Right cardiac atrium (tissue), 5 donors: ENCODE measurements around the gene ZNF569. TPM values are rescaled to one million over a fixed set of nuclear protein-coding genes. Genes with fewer than 3 reads are reported as not detected.

ENCODE experiments used
- ATAC-seq, 2 donors: fragments of 200-7000 bp; cut with Tn5 transposase; one replicate each; pipeline versions ENCODE4 v1.8.0 to v1.9.1; 2020; ENCODE audit warnings: moderate library complexity in 2 of 2, mild to moderate bottlenecking in 1 of 2
- DNase-seq, 3 donors: peaks; one replicate each; pipeline ENCODE4 v3.0.0-alpha.2; 2020
- H3K27ac ChIP-seq: one replicate; pipeline ENCODE4 v1.5.1; 2013; ENCODE audit warnings: mild to moderate bottlenecking, low read length, control low read depth, moderate library complexity
- H3K27me3 ChIP-seq: one replicate; pipeline ENCODE4 v1.6.1; 2013; ENCODE audit not compliant: control insufficient read depth, insufficient read depth
- H3K4me1 ChIP-seq: one replicate; pipeline ENCODE4 v1.6.1; 2013; ENCODE audit warnings: low read length; ENCODE audit not compliant: control insufficient read depth, insufficient read depth
- H3K4me3 ChIP-seq: one replicate; pipeline ENCODE4 v1.5.1; 2013; ENCODE audit warnings: low read length, control low read depth
- H3K9me3 ChIP-seq: one replicate; pipeline ENCODE4 v1.6.1; 2013; ENCODE audit warnings: low read length; ENCODE audit not compliant: control insufficient read depth
- WGBS: extraction: QIAGEN DNeasy Blood & Tissue Kit; methylation state at CpG from one replicate; pipeline ENCODE4 v1.1.7; 2013; 5-methylcytosine and 5-hydroxymethylcytosine counted together
- intact Hi-C, 4 donors: fragments of 100-400 bp; cut with DNase I; formaldehyde crosslinking; loops; one replicate each; pipeline versions ENCODE4 v1.11.0 to v1.14.0; 2022 to 2023
- long read RNA-seq, 4 donors: library from polyadenylated mRNA; unstranded; transcript quantifications; one replicate each; pipeline ENCODE4 v2.0.0, GENCODE V29; 2020 to 2021
- polyA plus RNA-seq: library from polyadenylated mRNA; stranded (reverse); fragments of 200-250 nt; gene quantifications from one replicate; pipeline ENCODE4 v1.2.3, GENCODE V29; 2013
- total RNA-seq, 4 donors: library from RNA; stranded (reverse); fragmentation: NEBNext Ultra II Directional; extraction: Animal tissue kit (Norgen Biotek cat#: 25700); gene quantifications; one replicate each; pipeline ENCODE4 v1.2.1, GENCODE V29; 2021
- donor health status: healthy with polysubstance abuse.
- donor health status: DM: no; HTN: yes; CAD: no.
- donor health status: DM: no; HTN: no; CAD: no.
- donor health status: DM: no; HTN: yes; CAD: no; lungs with severe emphysema.
- donor health status: DM: yes; HTN: yes; CAD: no.

ZNF569 gene
- total RNA-seq (1 to 10 TPM; 4.7 to 7.9 (median 6.6) TPM), polyA plus RNA-seq (3.5 TPM)
- long read RNA-seq, donor 1, full-length matches to known transcripts = 9 of 14 reads
- long read RNA-seq, donor 1, partial matches to known transcripts = 0 of 14 reads
- long read RNA-seq, donor 1, other reads (novel, unspliced or antisense) = 5 of 14 reads
- long read RNA-seq, donor 2, full-length matches to known transcripts = 2 of 6 reads
- long read RNA-seq, donor 2, partial matches to known transcripts = 0 of 6 reads
- long read RNA-seq, donor 2, other reads (novel, unspliced or antisense) = 4 of 6 reads
- long read RNA-seq, donor 3, full-length matches to known transcripts = 15 of 31 reads
- long read RNA-seq, donor 3, partial matches to known transcripts = 3 of 31 reads
- long read RNA-seq, donor 3, other reads (novel, unspliced or antisense) = 13 of 31 reads
- long read RNA-seq, donor 4, partial matches to known transcripts = 0 of 3 reads
- long read RNA-seq, donor 4, other reads (novel, unspliced or antisense) = 3 of 3 reads

GRCh38 chr19:37466798-37467607 is at the start of gene ZNF569:
Gene ZNF569, minus strand, starts transcription at chr19:37467444. Its CDS starts 22,523 bp downstream, at chr19:37444921.
- no peaks in the 10 kb centered on the region for H3K9me3 ChIP-seq

GRCh38 chr19:37513397-37513796 is 46.2 kb upstream of the ZNF569 start:
- Histone ChIP-seq H3K9me3 (no peaks in the 10 kb centered on the region), H3K4me3 (no peak overlapping the region), H3K4me1 (no peaks in the 10 kb centered on the region), H3K27ac (no peak overlapping the region), H3K27me3 (no peaks in the 10 kb centered on the region)
- DNase-seq (no peak), ATAC-seq (no peak)
- 48% methylated on average over 2 of the region's 2 CpGs for WGBS
- intact Hi-C loops = no loop called here

More at GRCh38 chr19:37466798-37467607, at the start of gene ZNF569:
- peak within 1 kb of the TSS; percentile 77 for H3K4me3 ChIP-seq
- peak; percentile 90 to 96 (median 94) for DNase-seq
- no peaks in the 10 kb centered on the region for H3K27me3 ChIP-seq
- intact Hi-C loops = loop anchor here in 1 of 4 donors (5.0 kb wide), 1 partner anchor 40 kb away; the partner anchor contains the start of gene ZNF793
- under 1% methylated on average over 62 of the region's 62 CpGs for WGBS
- H3K4me1 ChIP-seq = no peaks in the 10 kb centered on the region
- peak; percentile 88 to 89 for ATAC-seq
- H3K27ac ChIP-seq = peak within 1 kb of the TSS; percentile 95

GRCh38 chr19:37511821-37512220 is 44.6 kb upstream of the ZNF569 start:
- Histone ChIP-seq H3K27me3 (no peaks in the 10 kb centered on the region), H3K27ac (no peak overlapping the region), H3K9me3 (no peaks in the 10 kb centered on the region), H3K4me1 (no peaks in the 10 kb centered on the region), H3K4me3 (no peak overlapping the region)
- WGBS = 95% methylated on average over 3 of the region's 3 CpGs
- ATAC-seq = no peak
- intact Hi-C loops = no loop called here
- no peak for DNase-seq

GRCh38 chr19:37511186-37511585 is 43.9 kb upstream of the ZNF569 start:
- Histone ChIP-seq H3K27ac (no peak overlapping the region), H3K4me1 (no peaks in the 10 kb centered on the region), H3K27me3 (no peaks in the 10 kb centered on the region), H3K9me3 (no peaks in the 10 kb centered on the region), H3K4me3 (no peak overlapping the region)
- DNase-seq (no peak), ATAC-seq (no peak)
- WGBS = 96% methylated on average over 3 of the region's 3 CpGs
- intact Hi-C loops = no loop called here

GRCh38 chr19:37507167-37507464 is 39.9 kb upstream of the ZNF569 start:
- Histone ChIP-seq H3K9me3 (no peaks in the 10 kb centered on the region), H3K4me1 (no peaks in the 10 kb centered on the region), H3K27ac (peak overlapping the region; percentile 100), H3K27me3 (no peaks in the 10 kb centered on the region), H3K4me3 (peak overlapping the region; percentile 91)
- DNase-seq (no peak), ATAC-seq (no peak)
- WGBS = 3% methylated on average over 9 of the region's 9 CpGs
- intact Hi-C loops = loop anchor here in 1 of 4 donors (5.0 kb wide), 1 partner anchor 40 kb away; the partner anchor contains the start of genes ZNF569 and ZNF570

- intact Hi-C loops = loop anchor here in 1 of 4 donors (5.0 kb wide), 1 partner anchor 39 kb away; the partner anchor contains the start of genes ZNF569 and ZNF570
- under 1% methylated on average over 40 of the region's 40 CpGs for WGBS
- ATAC-seq = peak; percentile 93 to 94
- Histone ChIP-seq H3K4me1 (no peaks in the 10 kb centered on the region), H3K27me3 (no peaks in the 10 kb centered on the region), H3K4me3 (peak within 1 kb of the TSS; percentile 91), H3K9me3 (no peaks in the 10 kb centered on the region), H3K27ac (peak within 1 kb of the TSS; percentile 100)
- peak; percentile 79 to 94 (median 93) for DNase-seq
These were observed 39.3 kb upstream of the ZNF569 start, which contains the start of gene ZNF793 for GRCh38 chr19:37506387-37507166. Gene ZNF793, plus strand, starts transcription at chr19:37506939. Its CDS starts 16,501 bp downstream, at chr19:37523440.

GRCh38 chr19:37505958-37506386 is 38.7 kb upstream of the ZNF569 start:
- H3K4me3 ChIP-seq = peak overlapping the region; percentile 91
- intact Hi-C loops = loop anchor here in 1 of 4 donors (5.0 kb wide), 1 partner anchor 39 kb away; the partner anchor contains the start of genes ZNF569 and ZNF570
- peak in 1 of 3 donors; percentile 87 for DNase-seq
- peak overlapping the region; percentile 100 for H3K27ac ChIP-seq
- H3K4me1 ChIP-seq = no peaks in the 10 kb centered on the region
- peak; percentile 20 to 33 for ATAC-seq
- H3K9me3 ChIP-seq = no peaks in the 10 kb centered on the region
- no peaks in the 10 kb centered on the region for H3K27me3 ChIP-seq
- 4% methylated on average over 12 of the region's 12 CpGs for WGBS

- H3K4me3 ChIP-seq = no peak overlapping the region
- no peak for ATAC-seq
- WGBS = 72% methylated on average over 3 of the region's 3 CpGs
- no peak overlapping the region for H3K27ac ChIP-seq
- no peaks in the 10 kb centered on the region for H3K27me3 ChIP-seq
- no peak for DNase-seq
- intact Hi-C loops = no loop called here
- peaks cover 2% of the 10 kb centered on the region for H3K9me3 ChIP-seq
- no peaks in the 10 kb centered on the region for H3K4me1 ChIP-seq
These were observed 25.0 kb upstream of the ZNF569 start for GRCh38 chr19:37492213-37492612.

- peaks cover 22% of the 10 kb centered on the region for H3K9me3 ChIP-seq
- intact Hi-C loops = no loop called here
- ATAC-seq (no peak), DNase-seq (no peak)
- H3K4me3 ChIP-seq = peak overlapping the region; percentile 32
- H3K4me1 ChIP-seq = no peaks in the 10 kb centered on the region
- H3K27me3 ChIP-seq = no peaks in the 10 kb centered on the region
- 98% methylated on average over 8 of the region's 8 CpGs for WGBS
- no peak overlapping the region for H3K27ac ChIP-seq
These were observed 17.3 kb upstream of the ZNF569 start for GRCh38 chr19:37484406-37485168.

GRCh38 chr19:37472165-37472564 is 4.9 kb upstream of the ZNF569 start:
- no peak for DNase-seq
- H3K27me3 ChIP-seq = no peaks in the 10 kb centered on the region
- H3K4me3 ChIP-seq = no peak overlapping the region
- intact Hi-C loops = no loop called here
- no peak overlapping the region for H3K27ac ChIP-seq
- no peaks in the 10 kb centered on the region for H3K4me1 ChIP-seq
- no peak for ATAC-seq
- H3K9me3 ChIP-seq = peaks cover 3% of the 10 kb centered on the region
- 98% methylated on average over 9 of the region's 9 CpGs for WGBS
